WTC11 (cell line): ENCODE results near the gene POP4. TPM values are rescaled to one million over a fixed set of nuclear protein-coding genes. Genes with fewer than 3 reads are reported as not detected.

Experiments used
- ATAC-seq: fragments of 200-7000 bp; cut with Tn5 transposase; 2 replicates; pipeline ENCODE4 v1.10.0; 2021; ENCODE audit warnings: mild to moderate bottlenecking, moderate library complexity
- CTCF ChIA-PET: fragments of 300-600 bp; sonication (Branson Sonifier 250); formaldehyde crosslinking; loops from one replicate; lab custom pipeline; 2021; ENCODE audit warnings: antibody characterized with exemption; lab: Charles Lee
- POLR2A ChIA-PET: fragments of 350-600 bp; sonication (Branson Sonifier 250); formaldehyde crosslinking; loops from one replicate; lab custom pipeline; 2021; ENCODE audit warnings: antibody characterized with exemption; lab: Charles Lee
- DNase-seq: peaks from one replicate; pipeline ENCODE4 v3.0.0; 2021; ENCODE audit warnings: low spot score
- H3K27ac Mint-ChIP-seq: 2 replicates; pipeline ENCODE4 v1.8.0; 2021; ENCODE audit warnings: mixed read lengths
- H3K27me3 Mint-ChIP-seq: 2 replicates; pipeline ENCODE4 v1.8.0; 2021; ENCODE audit warnings: low read depth, mild to moderate bottlenecking, moderate library complexity, mixed read lengths
- H3K36me3 Mint-ChIP-seq: 2 replicates; pipeline ENCODE4 v1.8.0; 2021; ENCODE audit warnings: mixed read lengths
- H3K4me1 Mint-ChIP-seq: 2 replicates; pipeline ENCODE4 v1.8.0; 2022; ENCODE audit warnings: mixed read lengths
- H3K4me3 Mint-ChIP-seq: 2 replicates; pipeline ENCODE4 v1.8.0; 2021; ENCODE audit warnings: mild to moderate bottlenecking, moderate library complexity, mixed read lengths
- H3K9me3 Mint-ChIP-seq: 2 replicates; pipeline ENCODE4 v1.8.0; 2021; ENCODE audit warnings: mixed read lengths
- ARID4B ChIP-seq: sonication (generic); formaldehyde crosslinking; IDR thresholded peaks from 2 replicates; pipeline ENCODE4 v1.8.0; 2023; ENCODE audit warnings: missing genetic modification reagents, mild to moderate bottlenecking, borderline replicate concordance
- E2F1 ChIP-seq: sonication (generic); formaldehyde crosslinking; IDR thresholded peaks from 2 replicates; pipeline ENCODE4 v1.8.0; 2022; ENCODE audit warnings: mild to moderate bottlenecking, missing genetic modification reagents
- E2F5 ChIP-seq: sonication (generic); formaldehyde crosslinking; IDR thresholded peaks from 2 replicates; pipeline ENCODE4 v1.8.1; 2022; ENCODE audit warnings: mild to moderate bottlenecking, moderate library complexity, missing genetic modification reagents
- ELF4 ChIP-seq: sonication (generic); formaldehyde crosslinking; IDR thresholded peaks from 2 replicates; pipeline ENCODE4 v1.8.1; 2022; ENCODE audit warnings: low read depth, mild to moderate bottlenecking, moderate library complexity, missing genetic modification reagents
- EMX1 ChIP-seq: fragments of 250-450 bp; sonication (Bioruptor Pico); IDR thresholded peaks from 2 replicates; pipeline ENCODE4 v1.8.0; 2021; ENCODE audit warnings: mild to moderate bottlenecking
- ESRRA ChIP-seq: sonication (generic); formaldehyde crosslinking; IDR thresholded peaks from 2 replicates; pipeline ENCODE4 v1.8.1; 2022; ENCODE audit warnings: mild to moderate bottlenecking, missing genetic modification reagents, borderline replicate concordance
- ETV6 ChIP-seq: sonication (generic); formaldehyde crosslinking; IDR thresholded peaks from 2 replicates; pipeline ENCODE4 v1.8.1; 2022; ENCODE audit warnings: mild to moderate bottlenecking, missing genetic modification reagents
- GABPB1 ChIP-seq: sonication (generic); formaldehyde crosslinking; IDR thresholded peaks from 2 replicates; pipeline ENCODE4 v1.8.1; 2023; ENCODE audit warnings: mild to moderate bottlenecking, missing genetic modification reagents
- GTF2I ChIP-seq: fragments of 250-450 bp; sonication (Bioruptor Pico); conservative IDR thresholded peaks from 2 replicates; pipeline ENCODE4 v1.4.0; 2021; ENCODE audit warnings: mild to moderate bottlenecking
- JAZF1 ChIP-seq: fragments of 250-450 bp; sonication (Bioruptor Pico); IDR thresholded peaks from 2 replicates; pipeline ENCODE4 v1.9.0; 2021; ENCODE audit warnings: moderate library complexity, mild to moderate bottlenecking, inconsistent platforms
- MLX ChIP-seq: sonication (generic); formaldehyde crosslinking; IDR thresholded peaks from 2 replicates; pipeline ENCODE4 v1.8.1; 2023; ENCODE audit warnings: mild to moderate bottlenecking, missing genetic modification reagents, moderate library complexity
- MXD4 ChIP-seq: fragments of 250-450 bp; sonication (Bioruptor Pico); IDR thresholded peaks from 2 replicates; pipeline ENCODE4 v1.8.0; 2021; ENCODE audit warnings: mild to moderate bottlenecking, moderate library complexity, borderline replicate concordance
- NFATC4 ChIP-seq: fragments of 250-450 bp; sonication (Bioruptor Pico); IDR thresholded peaks from 2 replicates; pipeline ENCODE4 v1.9.0; 2021; ENCODE audit warnings: mild to moderate bottlenecking
- NR3C1 ChIP-seq: sonication (generic); formaldehyde crosslinking; conservative IDR thresholded peaks from 2 replicates; pipeline ENCODE4 v1.8.1; 2023; ENCODE audit warnings: low read depth, mild to moderate bottlenecking, missing genetic modification reagents
- OVOL2 ChIP-seq: fragments of 250-450 bp; sonication (Bioruptor Pico); IDR thresholded peaks from 2 replicates; pipeline ENCODE4 v1.9.0; 2021; ENCODE audit warnings: mild to moderate bottlenecking, borderline replicate concordance
- RORB ChIP-seq: fragments of 250-450 bp; sonication (Bioruptor Pico); IDR thresholded peaks from 2 replicates; pipeline ENCODE4 v1.9.0; 2021; ENCODE audit warnings: mild to moderate bottlenecking
- SMAD4 ChIP-seq: sonication (generic); formaldehyde crosslinking; IDR thresholded peaks from 2 replicates; pipeline ENCODE4 v1.8.0; 2022; ENCODE audit warnings: mild to moderate bottlenecking, missing genetic modification reagents
- SP1 ChIP-seq: sonication (generic); formaldehyde crosslinking; conservative IDR thresholded peaks from 2 replicates; pipeline ENCODE4 v1.8.1; 2022; ENCODE audit warnings: missing genetic modification reagents
- TP53 ChIP-seq: sonication (generic); formaldehyde crosslinking; IDR thresholded peaks from 2 replicates; pipeline ENCODE4 v1.8.1; 2023; ENCODE audit warnings: mild to moderate bottlenecking, missing genetic modification reagents
- USF1 ChIP-seq: sonication (generic); formaldehyde crosslinking; IDR thresholded peaks from 2 replicates; pipeline ENCODE4 v1.8.0; 2022; ENCODE audit warnings: mild to moderate bottlenecking, missing genetic modification reagents
- ZNF263 ChIP-seq: sonication (generic); formaldehyde crosslinking; IDR thresholded peaks from 2 replicates; pipeline ENCODE4 v1.8.1; 2022; ENCODE audit warnings: low read depth, mild to moderate bottlenecking, moderate library complexity, missing genetic modification reagents
- ZNF317 ChIP-seq: sonication (generic); formaldehyde crosslinking; IDR thresholded peaks from 2 replicates; pipeline ENCODE4 v1.8.1; 2023; ENCODE audit warnings: low read depth, mild to moderate bottlenecking, moderate library complexity, missing genetic modification reagents, borderline replicate concordance
- ZNF416 ChIP-seq: fragments of 250-450 bp; sonication (Bioruptor Pico); IDR thresholded peaks from 2 replicates; pipeline ENCODE4 v1.9.0; 2021; ENCODE audit warnings: mild to moderate bottlenecking, inconsistent platforms
- total RNA-seq: library from RNA; stranded (reverse); gene quantifications from 3 replicates; pipeline ENCODE4 v1.2.3, GENCODE V29; 2021
- TF ChIP-seq, protein P1 (sequence below): sonication (generic); formaldehyde crosslinking; IDR thresholded peaks from 2 replicates; pipeline ENCODE4 v1.8.1; 2023; ENCODE audit warnings: mild to moderate bottlenecking, missing genetic modification reagents
- TF ChIP-seq, protein P2 (sequence below): sonication (generic); formaldehyde crosslinking; IDR thresholded peaks from 2 replicates; pipeline ENCODE4 v1.8.1; 2022; ENCODE audit warnings: low read depth, missing genetic modification reagents, borderline replicate concordance

POP4 gene
- total RNA-seq, 1 experiment from 2014 or later, result 46.7 TPM

DNA sequence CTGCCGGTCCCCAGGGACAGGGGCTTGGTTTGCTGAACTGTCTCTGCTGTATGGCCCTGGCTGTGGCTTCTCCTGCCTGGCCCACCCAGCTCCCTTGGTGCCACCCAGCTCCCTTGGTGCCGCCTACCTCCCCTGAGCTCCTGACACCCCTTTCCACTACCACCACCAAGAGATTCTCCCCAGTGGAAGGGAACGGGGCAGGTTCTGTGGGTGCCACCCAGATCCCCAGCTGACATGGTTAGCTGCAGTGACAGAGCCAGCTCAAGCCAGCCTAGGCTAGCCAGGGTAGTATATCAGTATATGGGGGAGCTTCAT, 28.5 kb upstream of the POP4 start (continued):
- TF ChIP-seq SMAD4, result no peak
- TF ChIP-seq, protein P1, sequence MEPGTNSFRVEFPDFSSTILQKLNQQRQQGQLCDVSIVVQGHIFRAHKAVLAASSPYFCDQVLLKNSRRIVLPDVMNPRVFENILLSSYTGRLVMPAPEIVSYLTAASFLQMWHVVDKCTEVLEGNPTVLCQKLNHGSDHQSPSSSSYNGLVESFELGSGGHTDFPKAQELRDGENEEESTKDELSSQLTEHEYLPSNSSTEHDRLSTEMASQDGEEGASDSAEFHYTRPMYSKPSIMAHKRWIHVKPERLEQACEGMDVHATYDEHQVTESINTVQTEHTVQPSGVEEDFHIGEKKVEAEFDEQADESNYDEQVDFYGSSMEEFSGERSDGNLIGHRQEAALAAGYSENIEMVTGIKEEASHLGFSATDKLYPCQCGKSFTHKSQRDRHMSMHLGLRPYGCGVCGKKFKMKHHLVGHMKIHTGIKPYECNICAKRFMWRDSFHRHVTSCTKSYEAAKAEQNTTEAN (CRISPR knock-in tag), result no peak

DNA sequence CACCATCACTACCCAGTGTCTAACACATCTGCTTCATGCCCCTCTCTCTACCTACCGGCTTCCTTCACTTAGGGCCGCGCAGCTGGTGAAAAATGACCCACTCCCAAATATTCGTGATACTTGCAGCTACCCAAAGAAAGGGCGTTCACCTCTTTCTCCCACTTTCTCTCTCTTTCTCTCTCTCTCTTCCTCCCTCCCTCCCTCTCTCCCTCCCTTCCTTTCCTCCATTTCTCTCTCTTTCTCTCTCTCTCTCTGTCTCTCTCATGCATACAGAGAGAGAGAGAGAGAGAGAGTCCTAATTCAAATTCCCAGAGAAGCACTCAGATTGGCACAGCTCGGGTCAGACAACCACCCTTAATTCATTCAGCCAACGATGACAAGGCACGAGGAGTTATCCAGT, 27.7 kb upstream of the POP4 start:
- CTCF ChIA-PET, result no interaction called here
- TF ChIP-seq MLX (CRISPR knock-in tag) (no peak), ZNF317 (CRISPR knock-in tag) (no peak), ELF4 (CRISPR knock-in tag) (no peak), RORB (CRISPR knock-in tag) (no peak), ZNF416 (CRISPR knock-in tag) (no peak), OVOL2 (CRISPR knock-in tag) (no peak), NFATC4 (no peak), EMX1 (CRISPR knock-in tag) (no peak), TP53 (no peak), GTF2I (no peak), JAZF1 (no peak), E2F5 (CRISPR knock-in tag) (no peak), GABPB1 (no peak), NR3C1 (CRISPR knock-in tag) (no peak)
- TF ChIP-seq, protein P2, sequence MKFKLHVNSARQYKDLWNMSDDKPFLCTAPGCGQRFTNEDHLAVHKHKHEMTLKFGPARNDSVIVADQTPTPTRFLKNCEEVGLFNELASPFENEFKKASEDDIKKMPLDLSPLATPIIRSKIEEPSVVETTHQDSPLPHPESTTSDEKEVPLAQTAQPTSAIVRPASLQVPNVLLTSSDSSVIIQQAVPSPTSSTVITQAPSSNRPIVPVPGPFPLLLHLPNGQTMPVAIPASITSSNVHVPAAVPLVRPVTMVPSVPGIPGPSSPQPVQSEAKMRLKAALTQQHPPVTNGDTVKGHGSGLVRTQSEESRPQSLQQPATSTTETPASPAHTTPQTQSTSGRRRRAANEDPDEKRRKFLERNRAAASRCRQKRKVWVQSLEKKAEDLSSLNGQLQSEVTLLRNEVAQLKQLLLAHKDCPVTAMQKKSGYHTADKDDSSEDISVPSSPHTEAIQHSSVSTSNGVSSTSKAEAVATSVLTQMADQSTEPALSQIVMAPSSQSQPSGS, result no peak
- DNase-seq (no peak), ATAC-seq (no peak)
- no peak overlapping the region for H3K4me3 Mint-ChIP-seq
- POLR2A ChIA-PET, result no interaction called here
- H3K27ac Mint-ChIP-seq, result no peak overlapping the region
- peaks cover 19% of the 10 kb centered on the region for H3K4me1 Mint-ChIP-seq
- H3K9me3 Mint-ChIP-seq, result no peaks in the 10 kb centered on the region
- peaks cover 8% of the 10 kb centered on the region; the same call in 1 of the 2 replicates for H3K27me3 Mint-ChIP-seq
- no peaks in the 10 kb centered on the region for H3K36me3 Mint-ChIP-seq

DNA sequence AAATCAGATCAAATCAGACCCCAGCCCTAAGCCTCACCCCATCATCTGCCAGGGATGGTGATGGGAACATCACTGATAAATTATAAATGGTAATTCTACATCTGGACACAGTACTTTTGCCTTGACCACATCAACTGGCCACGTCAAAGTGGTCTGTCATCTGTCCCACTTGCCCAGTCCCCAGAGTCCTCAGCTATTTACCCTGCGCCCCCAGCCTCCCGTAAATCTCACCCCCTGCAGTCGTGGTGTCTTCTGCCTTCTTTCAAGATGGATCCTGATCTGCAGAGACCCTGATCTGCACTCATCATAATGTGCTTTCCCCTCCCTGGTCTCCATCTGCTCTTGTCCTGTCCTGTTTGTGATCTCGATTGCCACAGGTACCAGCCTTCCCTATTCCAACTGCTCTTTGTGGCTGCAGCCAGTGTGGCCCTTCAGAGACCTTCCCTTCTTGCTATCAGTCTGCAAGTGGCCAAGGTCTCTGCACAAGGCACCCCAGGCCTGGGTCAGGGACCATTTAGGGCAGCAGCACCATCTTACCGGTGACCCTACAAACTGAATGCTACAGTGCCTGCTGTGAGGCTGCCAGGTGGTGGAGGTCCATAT, 26.7 kb upstream of the POP4 start:
- CTCF ChIA-PET, result no interaction called here
- POLR2A ChIA-PET, result no interaction called here
- Mint-ChIP-seq H3K4me3 (no peak overlapping the region), H3K9me3 (no peaks in the 10 kb centered on the region), H3K36me3 (no peaks in the 10 kb centered on the region), H3K27me3 (peaks cover 6% of the 10 kb centered on the region; the same call in 1 of the 2 replicates), H3K27ac (no peak overlapping the region), H3K4me1 (peaks cover 19% of the 10 kb centered on the region)
- DNase-seq (no peak), ATAC-seq (no peak)
- TF ChIP-seq MXD4 (no peak), E2F1 (CRISPR knock-in tag) (no peak), RORB (CRISPR knock-in tag) (no peak), USF1 (CRISPR knock-in tag) (no peak), SP1 (CRISPR knock-in tag) (no peak), ARID4B (CRISPR knock-in tag) (no peak), ETV6 (no peak), ZNF263 (CRISPR knock-in tag) (no peak), ESRRA (CRISPR knock-in tag) (no peak)
